ENCODE data around the gene KDM4C. TPM values are rescaled to one million over a fixed set of nuclear protein-coding genes. Genes with fewer than 3 reads are reported as not detected.

The KDM4C gene
- total RNA-seq, 1 experiment from 2014 or later, result 4.8 TPM

GRCh38 chr9:6790866-6791265 lies 33.1 kb downstream of the KDM4C start:
- TF ChIP-seq EZH2 (IDR thresholded peaks at IDR 0.05; ENCODE audit: borderline replicate concordance, low read depth, low read length, poor library complexity, severe bottlenecking) (no peak), CTCF (conservative IDR thresholded peaks at IDR 0.05; ENCODE audit: low read depth, low read length) (no peak)
- CTCF ChIA-PET, result no interaction called here
- POLR2A ChIA-PET (ENCODE audit: low non-redundant PET), result no interaction called here
- Histone ChIP-seq H3K36me3 (ENCODE audit: insufficient read depth, low read length, poor library complexity, severe bottlenecking) (no peaks in the 10 kb centered on the region), H3K27ac (ENCODE audit: low read depth, low read length, poor library complexity, severe bottlenecking) (no peak overlapping the region), H3K4me3 (ENCODE audit: low read depth, low read length, poor library complexity, severe bottlenecking) (no peak overlapping the region), H3K27me3 (replicated peaks; ENCODE audit: insufficient read depth, low read depth, low read length, poor library complexity) (no peaks in the 10 kb centered on the region), H3K4me1 (ENCODE audit: insufficient read depth, low read length, poor library complexity, severe bottlenecking) (peaks cover 7% of the 10 kb centered on the region), H3K9me3 (ENCODE audit: low read depth, low read length, poor library complexity, severe bottlenecking) (no peaks in the 10 kb centered on the region)
- BruUV-seq (replicated peaks), result no TSS peak
- intact Hi-C loops (cut with micrococcal nuclease; ENCODE audit: unreplicated experiment), result no loop called here
- DNase-seq (ENCODE audit: low spot score), result no peak

- Histone ChIP-seq H3K27me3 (replicated peaks; ENCODE audit: insufficient read depth, low read depth, low read length, poor library complexity) (no peaks in the 10 kb centered on the region), H3K4me1 (ENCODE audit: insufficient read depth, low read length, poor library complexity, severe bottlenecking) (peaks cover 5% of the 10 kb centered on the region), H3K27ac (ENCODE audit: low read depth, low read length, poor library complexity, severe bottlenecking) (no peak overlapping the region), H3K36me3 (ENCODE audit: insufficient read depth, low read length, poor library complexity, severe bottlenecking) (no peaks in the 10 kb centered on the region), H3K9me3 (ENCODE audit: low read depth, low read length, poor library complexity, severe bottlenecking) (no peaks in the 10 kb centered on the region), H3K4me3 (ENCODE audit: low read depth, low read length, poor library complexity, severe bottlenecking) (no peak overlapping the region)
- no peak for TF ChIP-seq CTCF (conservative IDR thresholded peaks at IDR 0.05; ENCODE audit: low read depth, low read length)
- TF ChIP-seq EZH2 (IDR thresholded peaks at IDR 0.05; ENCODE audit: borderline replicate concordance, low read depth, low read length, poor library complexity, severe bottlenecking), result no peak
- POLR2A ChIA-PET (ENCODE audit: low non-redundant PET), result no interaction called here
- intact Hi-C loops (cut with micrococcal nuclease; ENCODE audit: unreplicated experiment), result no loop called here
- no TSS peak for BruUV-seq (replicated peaks)
- DNase-seq (ENCODE audit: low spot score), result no peak
- CTCF ChIA-PET, result no interaction called here
Measured at GRCh38 chr9:6793203-6793602, 35.4 kb downstream of the KDM4C start.

GRCh38 chr9:6794936-6795335 lies 37.2 kb downstream of the KDM4C start:
- CTCF ChIA-PET, result no interaction called here
- no peaks in the 10 kb centered on the region for H3K4me1 ChIP-seq (ENCODE audit: insufficient read depth, low read length, poor library complexity, severe bottlenecking)
- DNase-seq (ENCODE audit: low spot score), result no peak
- TF ChIP-seq CTCF (conservative IDR thresholded peaks at IDR 0.05; ENCODE audit: low read depth, low read length) (no peak), EZH2 (IDR thresholded peaks at IDR 0.05; ENCODE audit: borderline replicate concordance, low read depth, low read length, poor library complexity, severe bottlenecking) (no peak)
- no peak overlapping the region for H3K27ac ChIP-seq (ENCODE audit: low read depth, low read length, poor library complexity, severe bottlenecking)
- H3K4me3 ChIP-seq (ENCODE audit: low read depth, low read length, poor library complexity, severe bottlenecking), result no peak overlapping the region
- H3K36me3 ChIP-seq (ENCODE audit: insufficient read depth, low read length, poor library complexity, severe bottlenecking), result no peaks in the 10 kb centered on the region
- intact Hi-C loops (cut with micrococcal nuclease; ENCODE audit: unreplicated experiment), result no loop called here
- no peaks in the 10 kb centered on the region for H3K9me3 ChIP-seq (ENCODE audit: low read depth, low read length, poor library complexity, severe bottlenecking)
- no peaks in the 10 kb centered on the region for H3K27me3 ChIP-seq (replicated peaks; ENCODE audit: insufficient read depth, low read depth, low read length, poor library complexity)
- POLR2A ChIA-PET (ENCODE audit: low non-redundant PET), result no interaction called here
- no TSS peak for BruUV-seq (replicated peaks)
